Stimulated activated CD8-positive, alpha-beta memory T cell treated with anti-CD3 and anti-CD28 coated beads, Interleukin-7, amount 100 ng/mL, for 1 hour (primary cell): Measurements from ENCODE around the gene TGFA.

ENCODE experiments used
- DNase-seq, 2 donors: peaks; one replicate each; pipeline ENCODE4 v3.0.0-alpha.2; 2020; ENCODE audit warnings: low read depth in 2 of 2

The TGFA gene

GRCh38 chr2:70523996-70524965 is 29.3 kb downstream of the TGFA start:
- no peak for DNase-seq

DNA sequence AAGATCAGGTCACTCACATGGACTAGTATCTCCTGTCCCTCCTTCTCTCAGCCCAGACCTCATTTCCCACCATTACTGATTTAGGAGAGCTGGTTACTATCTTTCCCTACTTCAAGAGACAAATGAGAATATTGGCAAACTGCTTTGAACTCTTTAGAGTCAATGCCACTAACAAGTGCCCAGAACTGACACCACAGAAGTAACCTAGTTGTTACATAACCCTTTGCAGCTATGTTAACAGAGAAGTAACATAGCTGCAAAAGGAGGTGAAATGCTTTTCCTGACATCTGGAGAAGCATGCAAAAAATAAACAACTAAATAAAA is 30.0 kb downstream of the TGFA start:
- DNase-seq, result no peak

- no peak for DNase-seq
Measured at GRCh38 chr2:70522627-70523026, 31.0 kb downstream of the TGFA start.

- DNase-seq, result no peak
Measured at GRCh38 chr2:70520825-70521224, 32.8 kb downstream of the TGFA start.

- DNase-seq, result no peak
Measured at GRCh38 chr2:70519453-70519852, 34.2 kb downstream of the TGFA start.

DNA sequence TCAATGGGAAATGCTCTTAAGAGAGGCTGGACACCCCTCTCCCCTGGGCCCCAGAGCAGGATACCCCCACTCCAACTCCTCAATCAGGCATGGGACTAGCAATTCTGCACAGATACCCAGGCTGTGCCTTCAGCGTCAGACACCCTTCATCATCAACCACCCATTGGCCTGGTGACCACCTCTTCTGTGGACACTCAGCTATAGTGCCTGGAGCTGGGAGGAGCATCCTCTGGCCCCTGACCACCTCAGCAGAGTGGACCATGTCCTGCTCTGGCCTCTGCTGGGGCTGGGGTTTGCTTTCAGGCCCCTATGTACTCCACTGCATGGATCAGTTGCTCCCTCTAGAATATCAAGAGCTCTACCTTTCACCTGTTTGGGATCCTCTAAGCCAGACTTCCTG is 35.1 kb downstream of the TGFA start:
- DNase-seq, result no peak

DNA sequence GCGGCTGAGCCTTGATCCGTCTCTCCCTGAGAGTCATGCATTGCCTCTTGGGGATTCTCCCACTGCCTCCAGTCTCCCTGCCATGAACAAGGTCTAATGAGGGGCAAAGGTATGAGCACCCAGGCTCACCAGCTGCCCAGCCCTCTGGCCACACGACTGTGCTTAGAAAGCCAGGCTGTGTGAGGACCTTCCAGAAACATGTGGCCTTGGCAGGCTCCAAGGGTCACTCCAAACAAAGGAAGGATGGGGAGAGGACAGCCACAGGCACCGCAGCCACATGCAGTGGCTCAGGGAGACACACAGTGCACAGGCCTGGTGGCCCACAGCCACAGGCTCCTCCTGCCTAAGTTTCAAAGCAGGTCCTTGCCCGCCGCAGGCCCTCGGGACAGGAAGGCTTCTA is 35.8 kb downstream of the TGFA start:
- DNase-seq, result no peak

- DNase-seq, result no peak
Measured at GRCh38 chr2:70516596-70516995, 37.0 kb downstream of the TGFA start.

GRCh38 chr2:70515938-70516337 is 37.7 kb downstream of the TGFA start:
- DNase-seq, result no peak

DNA sequence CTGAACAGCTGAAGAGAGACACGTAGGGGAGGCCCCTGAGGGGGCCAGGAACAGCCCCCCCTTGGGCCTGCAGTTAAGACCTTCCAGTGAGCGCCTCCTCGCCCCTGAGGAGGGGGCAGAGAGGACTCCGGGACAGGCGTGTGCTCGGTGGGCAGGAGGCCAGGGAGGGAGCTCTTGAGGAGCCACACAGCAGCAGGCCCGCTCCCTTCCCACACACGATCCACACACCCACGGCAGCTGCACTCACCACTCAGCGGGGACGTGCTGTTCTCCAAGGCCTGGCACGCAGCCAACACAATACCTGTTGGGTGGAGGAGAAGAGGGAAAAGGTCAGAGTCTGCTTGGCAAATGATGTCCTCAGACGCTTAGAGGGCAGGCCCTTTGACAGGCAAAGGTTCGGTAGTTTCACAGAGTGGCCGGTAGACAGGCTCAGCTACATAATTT is 39.0 kb downstream of the TGFA start:
- no peak for DNase-seq

- DNase-seq, result no peak
Measured at GRCh38 chr2:70513738-70514137, 39.9 kb downstream of the TGFA start.

DNA sequence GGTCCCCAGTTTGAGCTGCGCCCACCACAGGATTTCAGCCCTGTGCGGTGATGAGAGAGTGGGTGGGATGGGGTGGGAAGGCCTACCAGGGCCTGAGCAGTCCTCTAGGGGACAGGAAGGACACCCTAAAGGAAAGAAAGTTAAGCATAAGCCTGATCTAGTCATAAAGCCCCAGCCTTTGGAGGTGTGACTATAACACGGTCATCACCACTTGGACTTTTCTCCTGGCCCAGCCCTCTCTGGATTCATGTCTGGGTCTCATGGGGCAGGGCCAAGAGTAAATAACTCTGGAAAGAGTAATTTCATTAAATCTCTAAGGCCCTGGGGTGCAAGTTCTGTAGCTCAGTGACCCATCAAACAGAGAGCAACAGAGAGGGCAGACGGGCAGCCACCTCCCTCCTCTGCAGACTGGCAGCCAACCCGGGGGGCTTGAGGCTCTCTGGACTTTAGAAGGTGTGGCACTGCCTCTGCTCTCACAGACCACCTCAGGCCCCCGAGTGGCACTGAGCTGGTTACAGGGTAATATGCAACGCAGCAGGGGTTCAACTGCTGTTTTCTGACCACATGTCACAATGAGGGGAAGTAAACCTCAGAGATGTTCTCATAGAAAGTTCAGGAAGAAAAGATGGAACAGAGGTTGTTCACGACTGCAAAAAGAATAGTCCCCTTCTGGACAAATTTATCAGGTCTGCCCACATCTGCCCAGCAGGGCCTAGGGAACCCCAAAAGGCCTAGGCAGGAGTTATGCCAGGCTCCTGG is 41.5 kb downstream of the TGFA start:
- DNase-seq, result no peak

- no peak for DNase-seq
Measured at GRCh38 chr2:70510313-70510712, 43.3 kb downstream of the TGFA start.

DNA sequence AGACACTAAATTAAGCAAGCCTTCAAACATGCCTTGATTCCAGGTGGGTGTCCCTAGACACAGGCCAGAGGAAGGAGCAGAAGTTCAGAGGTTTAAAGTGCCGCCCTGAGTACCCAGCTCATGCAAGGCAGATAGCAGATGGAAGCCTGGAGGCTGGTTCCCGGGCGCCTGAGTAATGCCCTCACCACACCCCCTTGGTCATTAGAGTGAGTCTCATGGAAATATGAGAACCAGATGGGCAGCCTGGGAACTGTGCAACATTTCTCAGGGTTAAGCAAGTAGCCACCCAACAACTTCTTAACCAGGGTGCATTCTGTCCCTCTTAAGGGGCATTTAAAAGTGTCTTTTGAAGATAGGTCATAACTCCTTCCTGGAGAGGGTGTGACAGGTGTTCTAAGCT is 44.1 kb downstream of the TGFA start:
- no peak for DNase-seq

GRCh38 chr2:70508711-70509462 is 44.7 kb downstream of the TGFA start:
- no peak for DNase-seq

DNA sequence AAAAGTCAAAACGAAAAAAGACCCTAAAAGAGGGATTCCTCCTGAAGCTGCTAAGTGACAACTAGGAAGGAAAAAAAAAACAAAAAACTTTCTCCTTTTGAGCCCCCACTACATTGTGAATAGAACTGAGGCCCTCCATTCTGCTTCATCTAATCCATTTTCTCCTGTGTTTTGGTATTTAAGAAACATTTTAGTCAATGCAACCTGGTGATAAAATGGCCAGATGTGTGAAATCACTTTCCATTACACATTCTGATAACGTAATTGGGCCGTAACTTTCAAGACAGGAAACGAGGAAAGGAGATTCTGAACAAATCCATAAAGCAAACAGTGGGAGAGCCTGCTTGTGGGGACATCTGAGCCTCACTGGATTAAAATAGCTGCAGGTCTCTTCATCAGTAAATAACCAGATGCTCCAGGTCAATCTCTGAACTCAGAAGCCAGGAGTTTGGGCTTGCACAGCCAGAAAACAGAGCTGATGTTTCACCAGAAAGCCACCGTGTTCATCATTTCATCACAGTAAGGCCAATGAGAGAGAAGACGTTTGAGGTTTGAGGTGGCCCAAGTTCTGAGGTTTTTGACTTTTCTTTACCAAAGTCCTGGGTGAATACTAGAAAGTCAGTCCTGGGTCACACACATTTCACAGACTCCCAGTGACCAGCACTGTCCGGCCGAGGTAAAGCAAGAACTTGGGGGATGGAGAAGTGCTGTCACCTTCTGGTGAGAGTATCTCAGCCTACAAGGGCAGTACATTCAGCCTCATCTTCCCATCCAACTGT is 47.8 kb downstream of the TGFA start:
- DNase-seq, result no peak

GRCh38 chr2:70504750-70505149 is 48.9 kb downstream of the TGFA start:
- DNase-seq, result no peak

GRCh38 chr2:70503896-70504295 is 49.7 kb downstream of the TGFA start:
- DNase-seq, result no peak

- no peak for DNase-seq
Measured at GRCh38 chr2:70501728-70502127, 51.9 kb downstream of the TGFA start.

DNA sequence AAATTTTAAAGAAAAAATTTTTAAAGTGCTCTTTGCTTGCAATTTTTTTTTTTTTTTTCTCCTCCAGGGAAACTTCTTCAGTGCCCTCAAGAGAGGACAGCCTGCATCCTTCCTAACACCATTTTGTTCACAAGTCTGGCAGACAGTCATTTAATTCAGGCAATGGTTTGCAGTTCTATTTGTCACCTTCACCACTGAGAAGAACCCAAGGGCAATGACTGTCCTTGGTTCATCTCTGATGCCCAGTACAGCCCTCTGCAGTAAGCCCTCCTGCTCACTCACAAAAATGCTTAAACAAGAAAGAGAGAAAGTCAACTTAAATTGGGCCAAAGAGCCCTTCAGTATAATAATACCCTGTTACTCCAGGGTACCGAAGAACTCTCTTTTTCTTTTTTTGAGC is 52.4 kb downstream of the TGFA start:
- no peak for DNase-seq

DNA sequence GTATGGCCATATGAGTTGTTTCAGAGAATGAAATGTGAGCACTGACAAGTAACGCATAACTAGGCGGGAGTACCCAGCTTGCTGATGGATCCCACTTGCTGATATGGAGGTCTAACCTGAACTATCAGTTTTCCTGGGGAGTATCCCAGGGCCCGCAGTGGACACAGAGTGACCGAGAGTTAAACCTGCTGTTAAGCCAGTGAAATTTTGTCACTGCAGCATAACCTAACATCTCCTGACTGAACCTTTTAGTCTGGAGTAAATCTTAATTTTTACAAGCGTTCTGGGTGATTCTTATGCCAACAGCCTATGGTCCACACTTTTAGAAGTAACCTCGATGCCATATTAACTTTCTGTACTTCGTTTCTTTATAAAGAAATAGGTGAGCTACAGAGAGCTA is 54.4 kb downstream of the TGFA start:
- DNase-seq, result no peak

DNA sequence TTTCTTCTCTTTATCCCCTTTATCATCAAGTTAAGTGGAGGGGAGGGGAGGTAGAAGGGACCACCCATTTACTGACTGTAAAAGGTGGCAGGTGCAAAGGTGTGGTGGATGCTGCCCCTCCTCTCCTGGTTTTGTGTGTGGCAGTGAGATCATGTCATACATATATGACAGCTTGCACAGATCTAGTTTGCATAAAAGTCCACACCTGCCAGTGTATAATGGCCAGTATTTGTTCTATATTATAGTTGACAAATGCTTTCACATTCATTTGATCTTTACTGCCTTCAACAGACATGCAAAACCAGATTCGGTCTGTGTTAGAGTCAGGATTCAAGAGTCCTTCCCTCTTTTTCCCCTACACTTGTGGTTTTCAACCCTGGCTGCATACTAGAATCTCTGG is 55.1 kb downstream of the TGFA start:
- no peak for DNase-seq
